ENCODE data around the gene B4GALT6.

B4GALT6 gene

DNA sequence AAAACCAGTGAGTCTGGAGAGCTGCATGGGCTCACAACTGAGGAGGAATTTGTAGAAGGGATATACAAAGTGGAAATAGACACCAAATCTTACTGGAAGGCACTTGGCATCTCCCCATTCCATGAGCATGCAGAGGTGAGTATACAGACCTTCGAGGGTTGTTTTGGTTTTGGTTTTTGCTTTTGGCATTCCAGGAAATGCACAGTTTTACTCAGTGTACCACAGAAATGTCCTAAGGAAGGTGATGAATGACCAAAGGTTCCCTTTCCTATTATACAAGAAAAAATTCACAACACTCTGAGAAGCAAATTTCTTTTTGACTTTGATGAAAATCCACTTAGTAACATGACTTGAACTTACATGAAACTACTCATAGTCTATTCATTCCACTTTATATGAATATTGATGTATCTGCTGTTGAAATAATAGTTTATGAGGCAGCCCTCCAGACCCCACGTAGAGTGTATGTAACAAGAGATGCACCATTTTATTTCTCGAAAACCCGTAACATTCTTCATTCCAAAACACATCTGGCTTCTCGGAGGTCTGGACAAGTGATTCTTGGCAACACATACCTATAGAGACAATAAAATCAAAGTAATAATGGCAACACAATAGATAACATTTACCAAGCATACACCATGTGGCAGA is 89.1 kb downstream of the B4GALT6 start:
- DNase-seq (ENCODE audit: insufficient read length, low spot score) (no peak), FAIRE-seq (no peak)

DNA sequence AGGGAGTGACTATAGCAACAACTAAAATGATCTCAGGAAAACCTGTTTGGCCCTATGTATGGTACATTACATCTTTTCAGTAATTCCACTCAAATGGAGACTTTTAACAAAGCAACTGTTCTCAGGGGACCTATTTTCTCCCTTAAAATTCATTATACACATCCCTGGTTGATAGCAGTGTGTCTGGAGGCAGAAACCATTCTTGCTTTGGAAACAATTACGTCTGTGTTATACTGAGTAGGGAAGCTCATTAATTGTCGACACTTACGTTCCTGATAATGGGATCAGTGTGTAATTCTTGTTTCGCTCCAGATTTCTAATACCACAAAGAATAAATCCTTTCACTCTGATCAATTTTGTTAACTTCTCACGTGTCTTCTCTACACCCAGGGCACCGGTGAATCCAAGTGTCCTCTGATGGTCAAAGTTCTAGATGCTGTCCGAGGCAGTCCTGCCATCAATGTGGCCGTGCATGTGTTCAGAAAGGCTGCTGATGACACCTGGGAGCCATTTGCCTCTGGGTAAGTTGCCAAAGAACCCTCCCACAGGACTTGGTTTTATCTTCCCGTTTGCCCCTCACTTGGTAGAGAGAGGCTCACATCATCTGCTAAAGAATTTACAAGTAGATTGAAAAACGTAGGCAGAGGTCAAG is 91.7 kb downstream of the B4GALT6 start:
- DNase-seq (ENCODE audit: insufficient read length, low spot score) = no peak
- TF ChIP-seq POLR2A (IDR thresholded peaks at IDR 0.05; ENCODE audit: low read depth, low read length) (no peak), TAF1 (IDR thresholded peaks at IDR 0.05; ENCODE audit: low read depth, low read length) (no peak), PAX5 (IDR thresholded peaks at IDR 0.05; ENCODE audit: insufficient read depth, low read length, severe bottlenecking) (no peak)
- no peak for FAIRE-seq

More for the DNA sequence above, 89.1 kb downstream of the B4GALT6 start:
- no peak for TF ChIP-seq SPI1 (IDR thresholded peaks at IDR 0.05; ENCODE audit: low read depth, low read length)
- TF ChIP-seq POLR2A (IDR thresholded peaks at IDR 0.05; ENCODE audit: low read depth, low read length) = no peak
- TF ChIP-seq POLR2AphosphoS5 (IDR thresholded peaks at IDR 0.05; ENCODE audit: low read depth, low read length) = no peak
- no peak for TF ChIP-seq TAF1 (IDR thresholded peaks at IDR 0.05; ENCODE audit: low read depth, low read length)
- TF ChIP-seq PAX5 (IDR thresholded peaks at IDR 0.05; ENCODE audit: insufficient read depth, low read length, severe bottlenecking) = no peak
- TF ChIP-seq POU2F2 (IDR thresholded peaks at IDR 0.05; ENCODE audit: low read depth, low read length) = no peak

DNA sequence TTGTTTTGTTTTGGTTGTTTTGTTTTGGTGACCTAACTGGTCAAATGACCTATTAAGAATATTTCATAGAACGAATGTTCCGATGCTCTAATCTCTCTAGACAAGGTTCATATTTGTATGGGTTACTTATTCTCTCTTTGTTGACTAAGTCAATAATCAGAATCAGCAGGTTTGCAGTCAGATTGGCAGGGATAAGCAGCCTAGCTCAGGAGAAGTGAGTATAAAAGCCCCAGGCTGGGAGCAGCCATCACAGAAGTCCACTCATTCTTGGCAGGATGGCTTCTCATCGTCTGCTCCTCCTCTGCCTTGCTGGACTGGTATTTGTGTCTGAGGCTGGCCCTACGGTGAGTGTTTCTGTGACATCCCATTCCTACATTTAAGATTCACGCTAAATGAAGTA is 92.8 kb downstream of the B4GALT6 start, which contains the start of gene TTR:
TSS of gene TTR (plus strand) at position 250 of the 400 bp plus-strand sequence. CDS start at position 276, 26 bp downstream.
- no peak for FAIRE-seq

DNA sequence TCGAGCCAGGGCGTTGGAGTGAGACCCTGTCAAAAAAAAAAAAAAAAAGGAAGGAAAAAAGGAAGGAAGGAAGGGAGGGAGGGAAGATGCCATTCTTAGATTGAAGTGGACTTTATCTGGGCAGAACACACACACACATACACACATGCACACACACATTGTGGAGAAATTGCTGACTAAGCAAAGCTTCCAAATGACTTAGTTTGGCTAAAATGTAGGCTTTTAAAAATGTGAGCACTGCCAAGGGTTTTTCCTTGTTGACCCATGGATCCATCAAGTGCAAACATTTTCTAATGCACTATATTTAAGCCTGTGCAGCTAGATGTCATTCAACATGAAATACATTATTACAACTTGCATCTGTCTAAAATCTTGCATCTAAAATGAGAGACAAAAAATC is 93.3 kb downstream of the B4GALT6 start:
- FAIRE-seq (no peak), DNase-seq (ENCODE audit: insufficient read length, low spot score) (no peak)
- TF ChIP-seq POU2F2 (IDR thresholded peaks at IDR 0.05; ENCODE audit: low read depth, low read length) (no peak), TAF1 (IDR thresholded peaks at IDR 0.05; ENCODE audit: low read depth, low read length) (no peak), SPI1 (IDR thresholded peaks at IDR 0.05; ENCODE audit: low read depth, low read length) (no peak), PAX5 (IDR thresholded peaks at IDR 0.05; ENCODE audit: insufficient read depth, low read length, severe bottlenecking) (no peak), POLR2A (IDR thresholded peaks at IDR 0.05; ENCODE audit: low read depth, low read length) (no peak), POLR2AphosphoS5 (IDR thresholded peaks at IDR 0.05; ENCODE audit: low read depth, low read length) (no peak)

More for the DNA sequence above, 92.8 kb downstream of the B4GALT6 start, which contains the start of gene TTR:
- DNase-seq (ENCODE audit: insufficient read length, low spot score) = no peak
- TF ChIP-seq PAX5 (IDR thresholded peaks at IDR 0.05; ENCODE audit: insufficient read depth, low read length, severe bottlenecking) = no peak

DNA sequence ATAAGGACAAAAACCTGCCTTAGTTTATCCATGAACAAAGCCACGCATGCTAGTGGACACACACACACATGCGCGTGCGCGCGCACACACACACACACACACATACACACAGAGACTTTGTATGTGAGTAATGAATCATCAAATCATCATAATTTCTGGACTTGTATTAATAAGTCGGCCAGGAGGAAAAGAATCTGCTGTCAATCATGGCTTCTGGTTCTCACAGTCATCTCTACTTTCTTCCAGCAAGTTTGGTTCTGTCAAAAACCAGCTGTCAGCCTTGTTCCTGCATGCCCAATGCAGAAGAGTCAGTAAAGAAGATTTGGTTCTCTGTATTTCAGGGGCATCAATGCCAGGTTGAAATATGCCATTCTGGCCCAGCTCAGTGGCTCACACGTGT is 93.8 kb downstream of the B4GALT6 start:
- FAIRE-seq (no peak), DNase-seq (ENCODE audit: insufficient read length, low spot score) (no peak)
- TF ChIP-seq POU2F2 (IDR thresholded peaks at IDR 0.05; ENCODE audit: low read depth, low read length) (no peak), SPI1 (IDR thresholded peaks at IDR 0.05; ENCODE audit: low read depth, low read length) (no peak), PAX5 (IDR thresholded peaks at IDR 0.05; ENCODE audit: insufficient read depth, low read length, severe bottlenecking) (no peak), POLR2AphosphoS5 (IDR thresholded peaks at IDR 0.05; ENCODE audit: low read depth, low read length) (no peak), TAF1 (IDR thresholded peaks at IDR 0.05; ENCODE audit: low read depth, low read length) (no peak), POLR2A (IDR thresholded peaks at IDR 0.05; ENCODE audit: low read depth, low read length) (no peak)

DNA sequence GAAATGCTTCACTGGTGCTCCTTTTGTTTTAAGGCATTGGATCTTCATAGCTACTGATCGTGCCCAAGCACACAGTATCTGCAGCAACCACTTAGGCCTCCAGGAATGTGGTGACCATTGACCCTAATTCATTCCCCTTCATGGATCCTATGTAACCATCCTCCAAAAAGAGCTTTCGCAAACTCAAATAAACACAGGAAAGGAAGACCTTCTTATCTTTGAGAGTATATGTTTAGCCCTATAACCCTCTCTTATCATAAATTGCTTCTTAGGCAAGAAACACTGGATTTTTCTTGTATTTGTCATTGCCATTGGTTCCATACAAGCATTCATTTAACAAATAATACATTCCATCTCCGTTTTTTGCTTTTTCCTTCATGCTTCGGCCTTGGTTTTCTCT is 96.9 kb downstream of the B4GALT6 start:
- no peak for DNase-seq (ENCODE audit: insufficient read length, low spot score)
- TF ChIP-seq SPI1 (IDR thresholded peaks at IDR 0.05; ENCODE audit: low read depth, low read length) (no peak), POU2F2 (IDR thresholded peaks at IDR 0.05; ENCODE audit: low read depth, low read length) (no peak), POLR2AphosphoS5 (IDR thresholded peaks at IDR 0.05; ENCODE audit: low read depth, low read length) (no peak), TAF1 (IDR thresholded peaks at IDR 0.05; ENCODE audit: low read depth, low read length) (no peak), POLR2A (IDR thresholded peaks at IDR 0.05; ENCODE audit: low read depth, low read length) (no peak), PAX5 (IDR thresholded peaks at IDR 0.05; ENCODE audit: insufficient read depth, low read length, severe bottlenecking) (no peak)
- FAIRE-seq = no peak

DNA sequence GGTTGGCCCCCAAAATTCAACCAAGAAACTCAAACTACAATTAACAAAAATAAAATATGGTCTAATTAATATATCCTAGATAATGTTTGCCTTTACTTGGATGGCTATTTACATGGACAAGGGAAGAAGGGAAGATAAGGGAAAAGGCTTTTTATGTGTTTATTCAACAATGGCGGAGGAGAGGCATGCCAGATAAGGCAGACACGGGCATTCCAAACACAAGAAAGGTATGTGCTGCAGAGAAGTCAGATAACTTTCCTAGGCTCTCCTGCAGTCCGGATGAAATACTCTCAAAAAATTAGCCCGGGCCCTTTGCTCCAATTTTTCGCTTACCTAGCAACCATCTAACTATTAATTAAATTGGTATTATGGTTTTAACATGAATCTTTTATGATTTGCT is 97.8 kb downstream of the B4GALT6 start:
- DNase-seq (ENCODE audit: insufficient read length, low spot score) = no peak
- FAIRE-seq = no peak
- TF ChIP-seq POU2F2 (IDR thresholded peaks at IDR 0.05; ENCODE audit: low read depth, low read length) = no peak
- TF ChIP-seq TAF1 (IDR thresholded peaks at IDR 0.05; ENCODE audit: low read depth, low read length) = no peak
- TF ChIP-seq PAX5 (IDR thresholded peaks at IDR 0.05; ENCODE audit: insufficient read depth, low read length, severe bottlenecking) = no peak
- no peak for TF ChIP-seq POLR2AphosphoS5 (IDR thresholded peaks at IDR 0.05; ENCODE audit: low read depth, low read length)
- TF ChIP-seq SPI1 (IDR thresholded peaks at IDR 0.05; ENCODE audit: low read depth, low read length) = no peak
- no peak for TF ChIP-seq POLR2A (IDR thresholded peaks at IDR 0.05; ENCODE audit: low read depth, low read length)

DNA sequence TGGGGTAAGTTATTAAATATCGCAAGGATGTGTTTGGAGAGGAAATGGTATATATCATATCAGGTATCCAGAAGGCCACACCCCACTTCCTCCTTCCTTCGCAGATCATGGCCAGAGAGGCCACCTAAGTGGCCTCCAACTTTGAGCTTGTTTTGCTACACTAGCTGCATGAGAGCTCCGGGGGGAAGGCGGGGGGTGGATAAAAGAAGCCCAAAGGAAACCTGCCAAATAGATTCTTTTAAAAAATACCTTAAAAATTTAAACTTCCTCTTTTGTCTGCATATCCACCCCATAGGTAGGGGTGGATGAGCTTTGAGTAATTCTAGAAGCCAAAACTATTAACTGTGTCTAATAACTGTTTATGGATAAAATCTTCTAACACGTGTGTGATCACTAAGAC is 98.4 kb downstream of the B4GALT6 start:
- FAIRE-seq (no peak), DNase-seq (ENCODE audit: insufficient read length, low spot score) (no peak)
- no peak for TF ChIP-seq POLR2AphosphoS5 (IDR thresholded peaks at IDR 0.05; ENCODE audit: low read depth, low read length)

DNA sequence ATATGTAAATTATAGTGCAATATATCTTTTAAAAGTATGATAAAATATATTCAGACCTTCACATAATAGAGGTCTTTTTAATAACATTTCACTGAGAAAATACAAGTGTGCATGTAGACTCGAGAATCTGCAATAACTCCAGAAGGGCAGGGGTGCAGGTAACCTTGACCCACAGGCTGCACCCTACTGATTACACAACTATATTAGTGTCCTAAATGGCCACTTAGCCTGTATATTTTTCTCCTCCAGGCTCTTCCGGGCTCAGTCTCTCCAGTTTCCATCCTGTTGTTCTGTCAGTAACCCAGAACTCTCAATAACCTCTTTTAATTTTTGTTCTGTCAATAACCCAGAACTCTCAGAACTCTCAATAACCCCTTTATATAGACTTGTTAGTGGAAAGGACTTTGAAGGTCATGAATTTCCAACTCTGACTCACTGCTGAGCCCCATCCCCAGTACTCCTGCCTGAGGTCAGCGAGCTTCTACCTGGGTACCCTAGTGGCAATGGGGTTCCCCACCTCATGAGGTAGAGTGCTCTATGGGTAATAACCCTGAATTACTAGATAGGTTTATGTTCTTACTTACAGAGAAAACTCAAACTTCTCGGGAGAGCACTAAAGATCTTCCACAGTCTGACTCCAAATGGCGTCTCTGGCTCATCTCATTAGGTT is 101.1 kb downstream of the B4GALT6 start:
- FAIRE-seq (no peak), DNase-seq (ENCODE audit: insufficient read length, low spot score) (no peak)
- no peak for TF ChIP-seq PAX5 (IDR thresholded peaks at IDR 0.05; ENCODE audit: insufficient read depth, low read length, severe bottlenecking)
- TF ChIP-seq POU2F2 (IDR thresholded peaks at IDR 0.05; ENCODE audit: low read depth, low read length) = no peak
- no peak for TF ChIP-seq POLR2A (IDR thresholded peaks at IDR 0.05; ENCODE audit: low read depth, low read length)
- no peak for TF ChIP-seq TAF1 (IDR thresholded peaks at IDR 0.05; ENCODE audit: low read depth, low read length)
- TF ChIP-seq SPI1 (IDR thresholded peaks at IDR 0.05; ENCODE audit: low read depth, low read length) = no peak
- no peak for TF ChIP-seq POLR2AphosphoS5 (IDR thresholded peaks at IDR 0.05; ENCODE audit: low read depth, low read length)

Measured in GM12891 (cell line).